Left colon (tissue), 2 donors: ENCODE measurements around the gene GPR68. TPM values are rescaled to one million over a fixed set of nuclear protein-coding genes. Genes with fewer than 3 reads are reported as not detected.
"Not testable (repeated sequence)": the region's sequence is repeated elsewhere in the genome, so short reads cannot be mapped to it uniquely, and the experiment has no call there.

Experiments used
- ATAC-seq: fragments of 200-7000 bp; cut with Tn5 transposase; one replicate; pipeline ENCODE4 v1.9.1; 2020; ENCODE audit warnings: mild to moderate bottlenecking, moderate library complexity
- DNase-seq, 2 donors: peaks; one replicate each; pipeline ENCODE4 v3.0.0-alpha.2; 2020
- intact Hi-C, 2 donors: fragments of 100-400 bp; cut with DNase I in 1 of 2; cut with micrococcal nuclease in 1 of 2; formaldehyde crosslinking; loops; one replicate each; pipeline versions ENCODE4 v1.11.2 to v1.14.0; 2022; cut with DNase I, micrococcal nuclease
- total RNA-seq, 2 donors: library from RNA; stranded (reverse); fragmentation: NEBNext Ultra II Directional; extraction: Animal tissue kit (Norgen Biotek cat#: 25700); gene quantifications; one replicate each; pipeline ENCODE4 v1.2.1, GENCODE V29; 2021
- donor health status: DM: no; HTN: no; CAD: no.
- donor health status: DM: yes; HTN: yes; CAD: no.

GPR68 gene
- total RNA-seq, 2 donors from 2014 or later, result 0.58 to 0.87 TPM

- intact Hi-C loops, result no loop called here
- ATAC-seq, result no peak
- no peak for DNase-seq
Observed at GRCh38 chr14:91237219-91237618, 7.3 kb downstream of the GPR68 start.

DNA sequence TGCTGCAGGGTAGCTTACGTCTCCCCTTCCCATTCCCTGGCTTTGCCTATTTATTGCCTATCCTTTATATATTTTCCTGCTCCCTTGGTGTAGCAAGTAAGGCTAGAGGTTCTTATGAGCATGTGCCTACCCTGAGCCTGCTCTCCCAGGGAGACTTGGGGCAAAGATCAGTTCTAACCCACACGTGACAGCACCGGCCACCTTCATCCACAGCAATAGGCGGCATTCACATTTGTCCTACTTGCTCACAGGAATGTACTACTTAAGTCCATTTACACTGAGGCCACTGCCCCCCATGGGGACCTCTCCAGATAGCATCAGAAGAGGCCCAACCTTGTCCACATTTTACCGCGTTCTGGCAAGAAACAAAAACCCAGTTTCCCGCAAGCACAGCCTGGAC, 8.7 kb downstream of the GPR68 start:
- DNase-seq (no peak), ATAC-seq (peak; percentile 14)
- intact Hi-C loops, result no loop called here

- ATAC-seq, result peak; percentile 4
- DNase-seq, result no peak
- intact Hi-C loops, result no loop called here
Observed at GRCh38 chr14:91234791-91235114, 9.8 kb downstream of the GPR68 start.

- no peak for DNase-seq
- intact Hi-C loops, result no loop called here
- ATAC-seq, result peak; percentile 14
Observed at GRCh38 chr14:91233936-91234790, 10.3 kb downstream of the GPR68 start.

DNA sequence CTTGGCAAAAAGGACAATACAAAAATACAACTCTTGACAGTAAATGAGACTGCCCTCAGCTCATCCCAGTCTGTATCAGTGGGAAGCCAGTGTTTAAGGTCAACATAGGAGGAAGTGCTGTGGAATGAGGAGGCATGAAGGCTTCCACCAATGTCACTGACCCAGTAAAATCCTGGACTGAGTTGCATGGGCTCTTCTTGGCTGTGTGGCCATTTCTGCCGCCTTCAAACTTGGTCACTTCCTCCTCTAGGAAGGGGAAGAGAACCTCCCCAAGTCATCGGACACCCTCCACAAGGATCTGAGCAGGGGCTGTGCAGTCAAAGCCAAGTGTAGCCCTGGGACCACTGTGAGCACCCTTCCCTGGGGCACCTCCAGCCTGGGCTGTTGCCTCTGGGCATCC, 11.9 kb downstream of the GPR68 start:
- intact Hi-C loops, result no loop called here
- DNase-seq, result no peak
- ATAC-seq, result peak; percentile 8

DNA sequence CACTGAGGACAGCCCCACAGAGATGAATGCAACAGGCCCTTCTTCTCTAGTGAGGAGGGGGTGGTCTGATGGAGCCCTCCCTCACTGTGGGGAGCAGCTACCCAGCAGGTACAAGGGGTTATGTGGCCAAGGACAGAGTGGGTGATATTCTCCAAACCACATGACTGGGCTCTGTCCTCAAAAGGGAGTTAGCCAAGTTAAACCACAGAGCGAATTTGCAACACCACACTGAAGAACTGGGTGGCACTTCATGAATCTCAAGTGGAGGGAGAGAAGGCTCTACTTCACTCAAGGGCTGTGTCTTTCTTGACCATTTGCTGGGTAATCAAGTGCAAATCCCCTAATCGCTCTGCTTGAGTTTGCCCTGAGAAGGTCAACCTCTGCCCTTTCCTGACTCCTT, 12.5 kb downstream of the GPR68 start:
- ATAC-seq (no peak), DNase-seq (no peak)

DNA sequence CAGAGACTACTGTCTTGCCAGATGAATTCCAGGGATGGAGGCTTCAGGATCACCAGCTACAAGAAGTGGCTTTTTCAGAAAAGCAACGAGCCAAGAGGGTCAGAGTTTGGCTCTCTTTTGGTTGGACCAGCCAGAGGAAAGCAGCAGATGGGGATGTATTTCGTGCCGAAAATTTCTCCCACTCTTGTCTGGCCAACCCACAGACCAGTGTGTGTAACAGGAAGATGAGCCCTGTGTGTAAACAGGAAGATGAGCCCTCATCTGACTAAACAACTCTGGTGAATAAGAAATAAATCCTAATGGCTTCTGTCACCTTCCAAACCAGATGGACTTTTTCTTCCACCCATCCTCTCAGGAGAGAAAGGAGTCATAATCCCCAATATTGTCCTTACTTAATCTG, 13.1 kb downstream of the GPR68 start:
- DNase-seq (no peak), ATAC-seq (no peak)
- intact Hi-C loops, result no loop called here

More for the DNA sequence above, 12.5 kb downstream of the GPR68 start:
- intact Hi-C loops, result no loop called here

- no peak for ATAC-seq
- intact Hi-C loops, result no loop called here
- no peak for DNase-seq
Observed at GRCh38 chr14:91230397-91231035, 14.0 kb downstream of the GPR68 start.

DNA sequence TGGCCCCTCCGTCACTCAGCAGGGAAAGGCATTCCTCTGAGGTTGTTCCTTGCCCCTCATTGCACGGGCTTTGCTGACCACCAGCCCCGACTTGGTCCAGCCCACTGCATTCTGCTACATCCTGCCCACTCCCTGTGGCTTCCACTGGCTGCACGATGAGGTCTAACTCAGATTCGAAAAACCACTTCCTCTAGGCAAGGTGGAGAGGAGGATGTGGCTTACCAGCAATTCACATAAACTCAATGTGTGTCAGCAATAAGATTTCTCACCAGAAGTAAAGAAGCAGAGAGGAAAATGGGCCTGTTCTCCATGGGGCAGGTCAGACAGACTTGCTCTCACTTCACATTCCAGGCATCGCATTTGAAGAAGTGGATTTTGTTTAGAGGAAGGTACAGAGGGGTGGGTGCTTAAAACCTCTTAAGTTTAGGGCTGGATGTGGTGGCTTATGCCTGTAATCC, 14.7 kb downstream of the GPR68 start:
- ATAC-seq, result no peak
- no peak for DNase-seq

DNA sequence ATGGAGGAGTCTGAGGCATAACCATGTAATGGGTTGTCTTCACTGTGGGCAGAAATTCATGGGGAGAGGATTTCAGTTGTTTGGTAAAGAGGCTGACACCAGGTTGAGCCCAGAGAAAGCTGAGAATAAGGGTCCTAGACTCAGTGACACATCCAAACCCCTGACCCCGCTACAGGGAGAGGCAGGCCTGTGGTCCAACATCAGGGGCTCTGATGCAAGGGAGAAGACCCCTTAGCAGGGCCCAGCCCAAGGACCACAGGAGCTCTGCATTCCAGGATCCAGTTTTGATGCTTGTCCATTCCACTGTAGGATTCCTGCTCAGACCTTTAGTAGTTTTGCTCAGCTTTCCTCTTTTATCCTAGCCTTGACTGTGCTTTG, 15.5 kb downstream of the GPR68 start:
- ATAC-seq (no peak), DNase-seq (no peak)
- intact Hi-C loops, result no loop called here

More for the DNA sequence above, 14.7 kb downstream of the GPR68 start:
- intact Hi-C loops, result no loop called here

DNA sequence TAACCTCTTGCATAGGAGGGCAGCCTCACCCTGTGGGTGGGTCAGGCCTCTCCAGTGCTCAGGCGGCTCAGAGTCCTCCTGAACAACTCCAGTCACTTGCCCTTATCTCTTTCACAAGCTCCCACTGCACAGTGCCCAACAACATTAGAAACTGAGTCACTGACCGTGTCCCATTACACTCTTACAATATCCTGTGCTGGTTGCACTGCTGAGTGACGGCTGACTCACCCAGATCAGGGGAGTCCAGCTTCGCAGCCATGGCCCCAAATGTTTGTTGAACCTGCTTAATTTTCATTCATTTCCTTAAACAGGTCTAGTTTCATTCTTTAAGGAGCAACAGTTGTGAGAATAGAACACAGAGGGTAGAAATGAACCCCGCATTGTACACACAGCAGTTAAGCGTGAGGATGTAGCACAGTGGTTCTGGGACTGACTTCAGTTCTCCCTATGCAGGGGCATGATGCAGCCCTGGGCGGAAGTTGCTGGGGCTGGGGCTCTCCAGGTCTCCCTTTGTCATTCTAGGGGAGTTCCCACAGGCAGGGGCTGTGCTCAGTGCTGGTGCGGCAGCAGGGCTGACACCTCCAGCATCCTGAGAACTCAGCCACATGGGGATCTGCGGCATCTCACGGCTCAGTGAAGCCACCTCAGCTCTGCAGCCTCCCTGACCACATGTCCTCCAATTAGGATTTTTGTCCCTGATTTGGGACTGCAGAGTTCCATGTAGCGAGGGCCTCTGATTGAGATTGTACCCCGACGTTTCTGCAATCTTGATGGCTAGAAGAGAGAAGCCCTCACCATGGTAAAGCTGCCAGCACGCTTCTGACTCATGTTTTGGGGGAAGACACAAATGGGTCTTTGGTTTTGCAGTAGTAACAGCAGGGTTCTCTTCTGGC, 16.1 kb downstream of the GPR68 start:
- intact Hi-C loops, result no loop called here
- DNase-seq, result peak in 1 of 2 donors; percentile 32
- ATAC-seq, result no peak

- intact Hi-C loops, result no loop called here
- ATAC-seq, result no peak
Observed at GRCh38 chr14:91227183-91227628, 17.3 kb downstream of the GPR68 start.

GRCh38 chr14:91226360-91226759, 18.1 kb downstream of the GPR68 start:
- DNase-seq, intact Hi-C loops, ATAC-seq: not testable (repeated sequence)

More at GRCh38 chr14:91227183-91227628, 17.3 kb downstream of the GPR68 start:
- no peak for DNase-seq

- intact Hi-C loops, result no loop called here
- no peak for ATAC-seq
- DNase-seq, result no peak
Observed at GRCh38 chr14:91225025-91225424, 19.5 kb downstream of the GPR68 start.

GRCh38 chr14:91223028-91223783, 21.3 kb downstream of the GPR68 start:
- intact Hi-C loops, result no loop called here
- ATAC-seq (peak; percentile 52), DNase-seq (no peak)

DNA sequence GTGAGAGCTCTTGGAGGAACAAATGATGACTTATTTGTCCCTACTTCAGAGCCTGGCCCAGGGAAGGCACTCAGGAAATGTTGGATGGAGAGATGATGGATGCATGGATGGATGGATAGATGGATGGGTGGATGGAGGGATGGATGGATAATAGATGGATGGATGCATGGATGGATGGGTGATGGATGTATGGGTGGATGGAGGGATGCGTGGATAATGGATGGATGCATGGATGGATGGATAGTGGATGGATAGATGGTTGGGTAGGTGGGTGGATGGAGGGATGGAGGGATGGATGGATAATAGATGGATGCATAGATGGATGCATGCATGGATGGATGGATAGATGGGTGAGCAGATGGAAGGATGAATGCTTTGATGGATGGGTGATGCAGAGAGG, 23.2 kb downstream of the GPR68 start:
- no peak for ATAC-seq
- intact Hi-C loops, result no loop called here

DNA sequence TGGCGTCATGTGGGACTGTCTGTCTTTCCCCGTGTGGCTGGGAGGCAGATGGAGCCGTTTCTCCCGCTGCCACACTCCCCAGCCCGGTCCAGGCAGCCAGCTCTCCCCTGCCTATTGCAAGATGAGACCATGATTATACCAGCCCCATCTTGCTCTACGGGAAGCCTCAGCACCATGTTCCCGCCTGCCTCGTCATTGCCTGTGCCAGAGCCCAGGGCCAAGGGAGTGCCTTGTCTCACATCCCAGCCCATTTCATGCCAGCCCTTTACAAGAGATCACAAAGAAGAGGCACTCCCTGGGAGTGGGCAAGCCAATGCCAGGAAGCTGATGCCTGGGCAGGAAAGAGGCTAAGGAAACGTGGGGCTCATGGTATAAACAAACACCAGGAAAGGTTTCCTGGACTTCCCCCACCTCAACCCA, 23.9 kb downstream of the GPR68 start:
- DNase-seq (no peak), ATAC-seq (no peak)
- intact Hi-C loops, result no loop called here

More for the DNA sequence above, 23.2 kb downstream of the GPR68 start:
- no peak for DNase-seq

DNA sequence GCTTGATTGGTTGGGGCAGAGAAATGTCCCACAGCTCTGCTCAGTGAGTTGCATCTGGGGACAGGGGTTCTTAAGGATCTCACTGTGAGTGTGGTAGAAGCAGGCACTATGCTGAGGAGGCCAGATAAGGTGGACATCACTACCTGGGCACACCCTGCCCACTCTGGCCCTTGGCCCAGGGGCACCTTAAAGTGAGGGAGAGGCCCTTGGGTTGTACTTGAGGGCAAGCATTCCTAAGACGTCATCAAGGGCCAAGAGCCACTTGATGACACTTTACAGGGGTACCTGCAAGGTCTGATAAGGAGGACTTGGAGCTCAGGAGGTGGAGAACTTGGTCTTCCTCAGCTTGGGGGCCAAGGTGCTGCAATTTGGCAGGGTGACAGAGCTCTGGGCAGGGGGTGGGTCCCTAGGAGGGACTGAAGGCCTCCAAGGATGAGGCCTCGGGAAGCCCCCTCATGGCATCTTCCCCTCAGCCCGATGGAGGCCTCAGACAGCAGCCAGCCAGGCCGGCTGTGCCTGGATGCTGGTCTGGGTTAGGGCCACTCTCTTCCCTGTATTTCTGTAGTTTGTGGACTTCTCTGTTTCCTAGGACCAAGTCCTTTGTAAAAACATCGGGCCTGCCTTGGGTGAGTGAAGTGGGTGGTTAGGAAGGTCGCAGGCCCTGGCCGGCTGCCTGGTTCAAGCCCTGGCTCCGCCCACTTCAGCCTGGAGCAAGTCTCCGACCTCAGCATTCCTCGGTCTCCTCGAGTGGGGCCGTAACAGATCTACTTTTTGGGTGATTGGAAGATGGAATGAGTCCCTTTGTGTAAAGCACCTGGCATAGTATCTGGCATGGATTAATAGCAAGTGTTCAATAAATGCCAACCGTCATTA, 24.8 kb downstream of the GPR68 start:
- intact Hi-C loops, result no loop called here
- ATAC-seq, result no peak
- no peak for DNase-seq
